ENCODE data around the gene CADM2. TPM values are rescaled to one million over a fixed set of nuclear protein-coding genes. Genes with fewer than 3 reads are reported as not detected.

Gene CADM2
- total and polyA plus RNA-seq, 2 donors (not counting 3 experiments of a cell fraction or from before 2014, with no cell fraction given), result not detected

- intact Hi-C loops (cut with micrococcal nuclease) (no loop called here), dilution Hi-C loops (cut with MboI; ENCODE audit: extremely low pct_ligation_motif_present, low sequenced_read_pairs) (no loop called here)
- no peaks in the 10 kb centered on the region for H3K79me2 ChIP-seq (ENCODE audit: control insufficient read depth, insufficient read depth, low read length)
- no TSS peak for BruUV-seq (replicated peaks)
- H3K27ac ChIP-seq (ENCODE audit: insufficient read depth, low read depth, low read length), result no peak overlapping the region
- no peak overlapping the region for H2AFZ ChIP-seq (ENCODE audit: low read depth, low read length)
- POLR2A ChIA-PET, result no interaction called here
- FAIRE-seq (no peak), DNase-seq (ENCODE audit: low read depth, low spot score) (no peak)
- H3K4me2 ChIP-seq (ENCODE audit: insufficient read depth, low read length), result no peak overlapping the region
- no peak overlapping the region for H3K9ac ChIP-seq (replicated peaks; ENCODE audit: extremely low read depth, insufficient read depth, low read length)
- CTCF ChIA-PET, result no interaction called here
- TF ChIP-seq CTCF (IDR thresholded peaks at IDR 0.05; ENCODE audit: extremely low read depth in 1 of 2, insufficient read depth in 1 of 2, low read depth in 1 of 2, low read length in 2 of 2) (no peak), EZH2 (IDR thresholded peaks at IDR 0.05; ENCODE audit: borderline replicate concordance, low read depth, low read length, severe bottlenecking) (no peak), MAX (IDR thresholded peaks at IDR 0.05; ENCODE audit: insufficient read depth, insufficient read length) (no peak), FOS (IDR thresholded peaks at IDR 0.05; ENCODE audit: borderline replicate concordance, insufficient read depth, low read length) (no peak), POLR2A (IDR thresholded peaks at IDR 0.05; ENCODE audit: low read depth, low read length) (no peak)
- H3K9me3 ChIP-seq (replicated peaks; ENCODE audit: control insufficient read depth, insufficient read depth, low read length), result no peaks in the 10 kb centered on the region
- H4K20me1 ChIP-seq (replicated peaks; ENCODE audit: control insufficient read depth, extremely low read depth, insufficient read depth, low read length), result no peaks in the 10 kb centered on the region
- H3K4me3 ChIP-seq (replicated peaks in 1 of 3; ENCODE audit: insufficient read depth in 1 of 3, low read depth in 1 of 3, low read length in 3 of 3), result no peak overlapping the region
- H3K9me1 ChIP-seq (replicated peaks; ENCODE audit: control insufficient read depth, extremely low read depth, insufficient read depth, low read length), result no peaks in the 10 kb centered on the region
- H3K4me1 ChIP-seq (ENCODE audit: control insufficient read depth, extremely low read depth, insufficient read depth, low read length), result no peaks in the 10 kb centered on the region
- no peaks in the 10 kb centered on the region for H3K36me3 ChIP-seq (ENCODE audit: control insufficient read depth in 2 of 2, extremely low read depth in 1 of 2, insufficient read depth in 2 of 2, low read length in 2 of 2)
- H3K27me3 ChIP-seq (ENCODE audit: control insufficient read depth in 2 of 2, insufficient read depth in 2 of 2, low read length in 2 of 2), result no peaks in the 10 kb centered on the region
Measured at GRCh38 chr3:85176799-85177198, 218.0 kb downstream of the CADM2 start.
